Measurements from ENCODE around the gene CEP83.

GRCh38 chr12:94418517-94418916 lies 41.1 kb downstream of the CEP83 start:
- TF ChIP-seq CTCF (IDR thresholded peaks at IDR 0.05) (no peak), ZFX (IDR thresholded peaks at IDR 0.05; ENCODE audit: borderline replicate concordance) (no peak)
